Measurements from ENCODE around the gene MS4A18.

MS4A18 gene

DNA sequence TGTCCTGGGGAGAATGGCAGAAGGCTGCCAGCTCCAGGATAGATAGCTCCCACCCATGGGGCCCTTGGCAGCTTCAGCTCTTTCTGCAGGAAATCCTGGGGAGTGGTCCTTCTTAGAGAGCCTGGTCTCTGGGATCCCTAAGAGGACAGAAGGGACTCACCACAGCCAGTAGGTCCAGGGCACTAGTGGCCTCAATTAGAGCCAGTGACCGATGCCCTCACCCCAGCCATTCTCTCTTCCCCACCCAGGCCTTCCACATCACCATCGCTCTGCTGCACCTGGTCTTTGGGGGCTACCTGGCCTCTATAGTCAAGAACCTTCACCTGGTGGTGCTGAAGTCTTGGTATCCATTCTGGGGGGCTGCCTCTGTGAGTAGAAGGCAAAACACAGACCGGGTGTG is 66.2 kb downstream of the MS4A18 start:
- DNase-seq, result no peak

DNA sequence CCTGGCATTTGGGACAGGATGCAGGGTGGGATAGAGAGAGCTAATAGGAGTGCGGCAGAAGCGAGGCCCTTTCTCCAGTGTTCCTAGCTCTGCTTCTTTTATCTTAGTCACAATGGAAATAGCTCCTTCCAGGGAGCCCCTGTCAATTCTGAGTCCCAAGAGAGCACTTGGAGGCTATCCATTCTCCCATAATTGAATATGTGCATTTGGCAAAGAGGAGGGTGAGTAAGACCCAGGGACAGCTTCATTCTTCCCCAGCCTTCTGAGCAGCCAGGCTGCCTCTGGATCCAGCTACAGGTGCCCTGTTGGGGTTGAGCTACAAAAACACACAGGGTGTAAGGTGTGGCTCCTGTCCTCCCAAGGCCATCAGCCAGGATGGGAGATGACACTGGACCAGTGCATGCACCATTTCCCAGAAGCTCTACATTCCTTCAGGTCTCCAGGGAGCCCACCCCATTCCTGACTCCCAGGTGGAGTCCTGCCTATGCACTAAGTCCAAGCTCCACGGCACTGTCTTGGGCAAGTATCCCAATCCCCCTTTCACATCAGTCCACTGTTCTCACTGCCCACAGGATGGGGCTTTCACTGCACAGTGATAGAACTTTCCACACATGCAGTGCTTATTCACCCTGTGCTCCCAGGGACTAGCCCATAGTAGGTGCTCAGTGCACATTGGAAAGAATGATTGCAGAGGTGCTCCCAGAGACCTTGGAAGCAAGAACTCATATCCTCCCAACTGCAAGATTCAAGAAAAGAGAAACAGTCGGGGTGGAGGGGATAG is 66.8 kb downstream of the MS4A18 start:
- no peak for DNase-seq

DNA sequence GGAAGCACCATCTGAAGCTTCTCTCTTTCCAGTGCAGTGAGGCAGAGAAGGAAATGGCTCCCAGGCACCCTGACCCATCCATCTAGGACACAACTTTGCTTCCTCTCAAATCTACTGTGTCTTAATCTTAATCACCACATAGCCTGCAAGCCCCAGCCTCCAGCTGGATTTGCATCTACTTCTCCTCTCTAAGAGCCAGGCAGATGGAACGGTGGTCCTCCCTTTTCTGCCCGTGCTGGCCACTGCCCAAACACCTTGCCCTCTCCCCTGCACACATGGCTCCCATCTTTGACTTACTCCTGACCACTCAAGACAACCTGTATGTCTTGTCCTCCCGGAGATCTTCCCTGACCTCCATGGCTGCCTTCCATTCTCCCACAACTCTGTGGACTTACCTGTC is 68.0 kb downstream of the MS4A18 start:
- DNase-seq, result no peak

Measured in activated CD4-positive, alpha-beta T cell treated with anti-CD3 and anti-CD28 coated beads, Interleukin-2, amount 50 U/mL, for 4 hours (primary cell).